HG03135 (cell line): Measurements from ENCODE around the gene MBD3.
"Not testable (repeated sequence)": the region's sequence is repeated elsewhere in the genome, so short reads cannot be mapped to it uniquely, and the experiment has no call there.

Experiments
- ATAC-seq: cut with Tn5 transposase; IDR thresholded peaks from one replicate; pipeline ENCODE4 v1.9.1; 2021; ENCODE audit warnings: mild to moderate bottlenecking, moderate library complexity; ENCODE audit not compliant: unreplicated experiment

The MBD3 gene

GRCh38 chr19:1592755-1593500, at the start of gene MBD3:
MBD3 (minus strand) TSS chr19:1592865; CDS start chr19:1592631, 234 bp downstream.
- ATAC-seq = peak; percentile 62

GRCh38 chr19:1640893-1641448, 48.3 kb upstream of the MBD3 start:
- not testable (repeated sequence) for ATAC-seq

- no peak for ATAC-seq
These were observed 43.9 kb upstream of the MBD3 start for GRCh38 chr19:1636325-1637236.

- ATAC-seq = no peak
These were observed 42.2 kb upstream of the MBD3 start for GRCh38 chr19:1634938-1635243.

GRCh38 chr19:1634242-1634937, 41.7 kb upstream of the MBD3 start:
- no peak for ATAC-seq

- ATAC-seq = no peak
These were observed 40.7 kb upstream of the MBD3 start for GRCh38 chr19:1633269-1633826.

- no peak for ATAC-seq
These were observed 40.0 kb upstream of the MBD3 start for GRCh38 chr19:1632462-1633268.

GRCh38 chr19:1631557-1632100, 39.0 kb upstream of the MBD3 start:
- no peak for ATAC-seq

GRCh38 chr19:1630811-1631210, 38.1 kb upstream of the MBD3 start:
- no peak for ATAC-seq

GRCh38 chr19:1630012-1630411, 37.3 kb upstream of the MBD3 start:
- no peak for ATAC-seq

- ATAC-seq = no peak
These were observed 36.7 kb upstream of the MBD3 start for GRCh38 chr19:1629256-1629808.

GRCh38 chr19:1627194-1627593, 34.5 kb upstream of the MBD3 start:
- no peak for ATAC-seq

GRCh38 chr19:1626417-1627010, 33.8 kb upstream of the MBD3 start:
- ATAC-seq = no peak

- no peak for ATAC-seq
These were observed 31.8 kb upstream of the MBD3 start for GRCh38 chr19:1624458-1624857.

GRCh38 chr19:1622541-1622940, 29.9 kb upstream of the MBD3 start:
- ATAC-seq = no peak

- no peak for ATAC-seq
These were observed 29.3 kb upstream of the MBD3 start for GRCh38 chr19:1622007-1622406.

GRCh38 chr19:1621574-1621973, 28.9 kb upstream of the MBD3 start:
- no peak for ATAC-seq

GRCh38 chr19:1621021-1621420, 28.4 kb upstream of the MBD3 start:
- ATAC-seq = no peak

- no peak for ATAC-seq
These were observed 27.8 kb upstream of the MBD3 start for GRCh38 chr19:1620502-1620901.
